DOHH2 (cell line): ENCODE measurements around the gene TMEM119.

Experiments used
- EZH2phosphoT487 ChIP-seq: fragments of 200-600 bp; sonication (generic); IDR thresholded peaks from 2 replicates; pipeline ENCODE4 v1.6.1; 2017; ENCODE audit warnings: borderline replicate concordance, mild to moderate bottlenecking, antibody characterized with exemption, low read length, moderate library complexity, mixed read lengths
- TF ChIP-seq, protein P1 (sequence below): fragments of 200-600 bp; sonication (generic); IDR thresholded peaks from one replicate; pipeline ENCODE4 v1.5.1; 2014; ENCODE audit warnings: antibody characterized with exemption, mild to moderate bottlenecking, low read depth, low read length; ENCODE audit not compliant: poor library complexity, severe bottlenecking

DNA sequence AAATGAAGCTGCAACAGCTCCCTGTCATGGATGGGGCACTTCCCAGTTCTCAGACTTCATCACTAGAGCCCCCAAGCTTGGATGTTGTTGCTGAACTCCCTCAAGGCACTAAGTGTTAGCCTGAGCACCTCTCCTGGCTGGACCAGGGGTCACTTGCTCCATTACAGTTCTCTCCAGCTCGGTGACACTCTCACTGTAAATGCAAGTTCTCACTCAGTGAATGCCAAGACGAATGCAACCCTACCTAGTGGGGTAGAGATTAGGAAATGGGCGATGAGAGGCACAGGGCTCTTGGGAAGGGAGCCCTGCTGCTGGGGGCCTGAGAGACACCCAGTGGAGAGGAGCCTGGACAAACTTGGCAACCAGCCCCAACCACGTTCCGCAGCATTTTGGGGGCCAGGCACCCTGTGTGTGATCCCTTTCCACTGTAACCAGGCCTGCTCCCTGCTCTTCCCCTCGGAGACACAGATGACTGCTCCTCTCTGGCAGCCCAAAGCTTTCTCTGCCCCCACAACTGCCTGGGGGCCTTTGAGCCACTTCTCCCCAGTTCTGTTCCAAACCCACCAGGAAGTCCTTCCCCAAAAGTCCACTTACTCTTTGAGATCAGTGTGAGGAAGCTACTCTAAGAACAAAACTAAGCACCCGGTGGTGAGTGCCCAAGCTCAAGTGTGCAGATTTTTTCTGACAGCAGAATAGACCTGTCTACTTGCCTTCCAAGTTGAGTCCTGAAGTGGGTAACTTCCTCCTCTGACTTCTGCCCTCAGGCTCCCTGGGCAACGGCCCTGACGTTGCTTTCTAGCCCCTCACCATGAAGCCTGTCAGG lies 43.8 kb upstream of the TMEM119 start:
- TF ChIP-seq, protein P1, sequence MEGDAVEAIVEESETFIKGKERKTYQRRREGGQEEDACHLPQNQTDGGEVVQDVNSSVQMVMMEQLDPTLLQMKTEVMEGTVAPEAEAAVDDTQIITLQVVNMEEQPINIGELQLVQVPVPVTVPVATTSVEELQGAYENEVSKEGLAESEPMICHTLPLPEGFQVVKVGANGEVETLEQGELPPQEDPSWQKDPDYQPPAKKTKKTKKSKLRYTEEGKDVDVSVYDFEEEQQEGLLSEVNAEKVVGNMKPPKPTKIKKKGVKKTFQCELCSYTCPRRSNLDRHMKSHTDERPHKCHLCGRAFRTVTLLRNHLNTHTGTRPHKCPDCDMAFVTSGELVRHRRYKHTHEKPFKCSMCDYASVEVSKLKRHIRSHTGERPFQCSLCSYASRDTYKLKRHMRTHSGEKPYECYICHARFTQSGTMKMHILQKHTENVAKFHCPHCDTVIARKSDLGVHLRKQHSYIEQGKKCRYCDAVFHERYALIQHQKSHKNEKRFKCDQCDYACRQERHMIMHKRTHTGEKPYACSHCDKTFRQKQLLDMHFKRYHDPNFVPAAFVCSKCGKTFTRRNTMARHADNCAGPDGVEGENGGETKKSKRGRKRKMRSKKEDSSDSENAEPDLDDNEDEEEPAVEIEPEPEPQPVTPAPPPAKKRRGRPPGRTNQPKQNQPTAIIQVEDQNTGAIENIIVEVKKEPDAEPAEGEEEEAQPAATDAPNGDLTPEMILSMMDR, result no peak
- no peak for TF ChIP-seq EZH2phosphoT487
